M059J (cell line): ENCODE measurements around the gene MKRN2. TPM values are rescaled to one million over a fixed set of nuclear protein-coding genes. Genes with fewer than 3 reads are reported as not detected.
"Not testable (repeated sequence)": the region's sequence is repeated elsewhere in the genome, so short reads cannot be mapped to it uniquely, and the experiment has no call there.

Experiments used
- DNase-seq: peaks from one replicate; pipeline ENCODE4 v3.0.0-alpha.2; 2012; ENCODE audit warnings: low read depth
- total RNA-seq: library from RNA; depleted of rRNA; stranded (reverse); fragments of >200 nt; shearing (Covaris generic); gene quantifications from 2 replicates; pipeline ENCODE4 v1.2.3, GENCODE V29; 2014; rRNA removed

Gene MKRN2
- total RNA-seq, 1 experiment from 2014 or later = 33.5 TPM

- DNase-seq = no peak
Observed at GRCh38 chr3:12630292-12630691, 73.4 kb downstream of the MKRN2 start.

- DNase-seq = not testable (repeated sequence)
Observed at GRCh38 chr3:12630843-12631242, 74.0 kb downstream of the MKRN2 start.

- no peak for DNase-seq
Observed at GRCh38 chr3:12632523-12632922, 75.6 kb downstream of the MKRN2 start.

GRCh38 chr3:12633108-12633507 lies 76.2 kb downstream of the MKRN2 start:
- no peak for DNase-seq

Other genes with a start within 250 kb of the MKRN2 start
- 4.6 and 9.0 TPM in 2 replicates for gene TSEN2, start 72.6 kb upstream of the MKRN2 start, total RNA-seq
- gene MKRN2OS, start 11.6 kb upstream of the MKRN2 start, total RNA-seq = not detected in 2 replicates
- gene RAF1, start 107.0 kb downstream of the MKRN2 start, total RNA-seq = 78.0 and 106 TPM in 2 replicates
- 0.74 and 1.3 TPM in 2 replicates for gene TMEM40, start 202.2 kb downstream of the MKRN2 start, total RNA-seq
- gene CAND2, start 239.6 kb downstream of the MKRN2 start, total RNA-seq = 1.5 and 4.0 TPM in 2 replicates